Measurements from ENCODE around the gene SLC6A17. TPM values are rescaled to one million over a fixed set of nuclear protein-coding genes. Genes with fewer than 3 reads are reported as not detected.

The SLC6A17 gene
- total RNA-seq, 1 donor from 2014 or later: 1.6 TPM

GRCh38 chr1:110161849-110162248 is 11.6 kb downstream of the SLC6A17 start:
- Mint-ChIP-seq H3K4me1 (ENCODE audit: low read depth) (no peaks in the 10 kb centered on the region), H3K36me3 (ENCODE audit: low read depth) (peaks cover 2% of the 10 kb centered on the region), H3K27me3 (ENCODE audit: low read depth) (peaks cover 4% of the 10 kb centered on the region), H3K9me3 (ENCODE audit: low read depth) (peaks cover 5% of the 10 kb centered on the region), H3K27ac (ENCODE audit: unreplicated experiment) (no peak overlapping the region), H3K4me3 (ENCODE audit: unreplicated experiment) (no peak overlapping the region)
- no peak for TF ChIP-seq CTCF (IDR thresholded peaks at IDR 0.05)
- DNase-seq (ENCODE audit: low spot score): no peak

GRCh38 chr1:110163591-110163990 is 13.3 kb downstream of the SLC6A17 start:
- Mint-ChIP-seq H3K27me3 (ENCODE audit: low read depth) (peaks cover 4% of the 10 kb centered on the region), H3K9me3 (ENCODE audit: low read depth) (peaks cover 5% of the 10 kb centered on the region), H3K36me3 (ENCODE audit: low read depth) (peaks cover 2% of the 10 kb centered on the region), H3K4me3 (ENCODE audit: unreplicated experiment) (no peak overlapping the region), H3K4me1 (ENCODE audit: low read depth) (no peaks in the 10 kb centered on the region), H3K27ac (ENCODE audit: unreplicated experiment) (no peak overlapping the region)
- no peak for DNase-seq (ENCODE audit: low spot score)
- no peak for TF ChIP-seq CTCF (IDR thresholded peaks at IDR 0.05)

- H3K27ac Mint-ChIP-seq (ENCODE audit: unreplicated experiment): no peak overlapping the region
- DNase-seq (ENCODE audit: low spot score): no peak
- H3K9me3 Mint-ChIP-seq (ENCODE audit: low read depth): peaks cover 5% of the 10 kb centered on the region
- TF ChIP-seq CTCF (IDR thresholded peaks at IDR 0.05): no peak
- peaks cover 2% of the 10 kb centered on the region for H3K36me3 Mint-ChIP-seq (ENCODE audit: low read depth)
- no peak overlapping the region for H3K4me3 Mint-ChIP-seq (ENCODE audit: unreplicated experiment)
- H3K4me1 Mint-ChIP-seq (ENCODE audit: low read depth): peaks cover 4% of the 10 kb centered on the region
- H3K27me3 Mint-ChIP-seq (ENCODE audit: low read depth): peaks cover 4% of the 10 kb centered on the region
Measured at GRCh38 chr1:110164725-110165350, 14.5 kb downstream of the SLC6A17 start.

GRCh38 chr1:110165761-110166231 is 15.5 kb downstream of the SLC6A17 start:
- no peak overlapping the region for H3K4me3 Mint-ChIP-seq (ENCODE audit: unreplicated experiment)
- no peaks in the 10 kb centered on the region for H3K9me3 Mint-ChIP-seq (ENCODE audit: low read depth)
- DNase-seq (ENCODE audit: low spot score): no peak
- H3K36me3 Mint-ChIP-seq (ENCODE audit: low read depth): no peaks in the 10 kb centered on the region
- no peak for TF ChIP-seq CTCF (IDR thresholded peaks at IDR 0.05)
- H3K4me1 Mint-ChIP-seq (ENCODE audit: low read depth): peaks cover 8% of the 10 kb centered on the region
- H3K27me3 Mint-ChIP-seq (ENCODE audit: low read depth): peaks cover 2% of the 10 kb centered on the region
- H3K27ac Mint-ChIP-seq (ENCODE audit: unreplicated experiment): no peak overlapping the region

- Mint-ChIP-seq H3K27me3 (ENCODE audit: low read depth) (peaks cover 2% of the 10 kb centered on the region), H3K9me3 (ENCODE audit: low read depth) (no peaks in the 10 kb centered on the region), H3K27ac (ENCODE audit: unreplicated experiment) (no peak overlapping the region), H3K36me3 (ENCODE audit: low read depth) (no peaks in the 10 kb centered on the region), H3K4me1 (ENCODE audit: low read depth) (peaks cover 19% of the 10 kb centered on the region), H3K4me3 (ENCODE audit: unreplicated experiment) (no peak overlapping the region)
- no peak for TF ChIP-seq CTCF (IDR thresholded peaks at IDR 0.05)
- no peak for DNase-seq (ENCODE audit: low spot score)
Measured at GRCh38 chr1:110166861-110167260, 16.6 kb downstream of the SLC6A17 start.

All from chondrocyte (in vitro differentiated cells).